ENCODE data around the gene PDE4B. TPM values are rescaled to one million over a fixed set of nuclear protein-coding genes. Genes with fewer than 3 reads are reported as not detected.

Gene PDE4B
- total and polyA plus RNA-seq, 10 of the 15 experiments (the other 5 are each of a cell fraction or from before 2014, with no cell fraction given): 3.0 to 13.2 (median 5.7) TPM

DNA sequence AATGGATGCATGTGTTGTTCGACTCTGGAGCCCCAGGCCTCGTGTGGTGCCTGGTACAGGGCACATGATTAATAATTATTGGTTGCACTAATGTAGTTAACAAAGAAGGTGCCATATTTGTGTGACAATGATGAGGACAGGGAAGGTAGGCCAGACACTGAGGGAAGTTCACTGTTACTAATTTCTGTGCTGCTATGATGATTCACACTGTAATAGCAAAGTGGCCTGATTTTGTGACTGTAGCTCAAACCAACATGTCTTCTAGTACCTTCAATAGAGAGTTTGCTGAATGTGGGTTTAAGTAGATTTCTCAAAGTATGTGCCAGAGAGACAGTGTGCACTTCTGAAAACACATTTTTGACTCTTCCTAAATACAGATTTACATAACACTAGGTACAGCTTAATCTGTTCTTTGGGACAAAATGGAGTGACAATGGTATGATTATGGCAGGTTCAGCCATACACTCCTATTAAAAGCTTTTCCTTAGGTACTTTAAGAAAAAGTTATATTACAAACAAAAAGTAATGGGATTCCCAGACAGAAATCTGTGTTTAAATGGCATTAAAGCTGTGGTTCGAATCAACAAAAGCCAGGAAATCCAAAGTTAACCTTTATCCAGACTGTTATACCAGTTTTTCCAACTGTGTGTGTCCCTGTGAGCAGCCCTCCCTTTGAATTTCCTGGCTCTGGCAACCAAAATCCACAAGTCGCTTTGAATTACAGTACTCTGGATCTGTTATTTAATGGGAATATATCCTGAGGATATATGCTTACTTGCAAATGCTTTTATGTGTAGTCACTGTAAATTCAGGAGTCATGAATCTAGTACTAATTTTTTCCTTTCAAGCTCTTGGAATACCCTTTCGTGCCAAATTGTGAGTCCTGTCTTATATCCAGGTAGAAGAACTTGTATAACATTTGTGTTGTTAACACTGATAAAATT is 464.2 kb downstream of the PDE4B start (continued):
- TF ChIP-seq, protein P1, sequence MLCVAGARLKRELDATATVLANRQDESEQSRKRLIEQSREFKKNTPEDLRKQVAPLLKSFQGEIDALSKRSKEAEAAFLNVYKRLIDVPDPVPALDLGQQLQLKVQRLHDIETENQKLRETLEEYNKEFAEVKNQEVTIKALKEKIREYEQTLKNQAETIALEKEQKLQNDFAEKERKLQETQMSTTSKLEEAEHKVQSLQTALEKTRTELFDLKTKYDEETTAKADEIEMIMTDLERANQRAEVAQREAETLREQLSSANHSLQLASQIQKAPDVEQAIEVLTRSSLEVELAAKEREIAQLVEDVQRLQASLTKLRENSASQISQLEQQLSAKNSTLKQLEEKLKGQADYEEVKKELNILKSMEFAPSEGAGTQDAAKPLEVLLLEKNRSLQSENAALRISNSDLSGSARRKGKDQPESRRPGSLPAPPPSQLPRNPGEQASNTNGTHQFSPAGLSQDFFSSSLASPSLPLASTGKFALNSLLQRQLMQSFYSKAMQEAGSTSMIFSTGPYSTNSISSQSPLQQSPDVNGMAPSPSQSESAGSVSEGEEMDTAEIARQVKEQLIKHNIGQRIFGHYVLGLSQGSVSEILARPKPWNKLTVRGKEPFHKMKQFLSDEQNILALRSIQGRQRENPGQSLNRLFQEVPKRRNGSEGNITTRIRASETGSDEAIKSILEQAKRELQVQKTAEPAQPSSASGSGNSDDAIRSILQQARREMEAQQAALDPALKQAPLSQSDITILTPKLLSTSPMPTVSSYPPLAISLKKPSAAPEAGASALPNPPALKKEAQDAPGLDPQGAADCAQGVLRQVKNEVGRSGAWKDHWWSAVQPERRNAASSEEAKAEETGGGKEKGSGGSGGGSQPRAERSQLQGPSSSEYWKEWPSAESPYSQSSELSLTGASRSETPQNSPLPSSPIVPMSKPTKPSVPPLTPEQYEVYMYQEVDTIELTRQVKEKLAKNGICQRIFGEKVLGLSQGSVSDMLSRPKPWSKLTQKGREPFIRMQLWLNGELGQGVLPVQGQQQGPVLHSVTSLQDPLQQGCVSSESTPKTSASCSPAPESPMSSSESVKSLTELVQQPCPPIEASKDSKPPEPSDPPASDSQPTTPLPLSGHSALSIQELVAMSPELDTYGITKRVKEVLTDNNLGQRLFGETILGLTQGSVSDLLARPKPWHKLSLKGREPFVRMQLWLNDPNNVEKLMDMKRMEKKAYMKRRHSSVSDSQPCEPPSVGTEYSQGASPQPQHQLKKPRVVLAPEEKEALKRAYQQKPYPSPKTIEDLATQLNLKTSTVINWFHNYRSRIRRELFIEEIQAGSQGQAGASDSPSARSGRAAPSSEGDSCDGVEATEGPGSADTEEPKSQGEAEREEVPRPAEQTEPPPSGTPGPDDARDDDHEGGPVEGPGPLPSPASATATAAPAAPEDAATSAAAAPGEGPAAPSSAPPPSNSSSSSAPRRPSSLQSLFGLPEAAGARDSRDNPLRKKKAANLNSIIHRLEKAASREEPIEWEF (IDR thresholded peaks at IDR 0.05; ENCODE audit: insufficient replicate concordance, low read depth, low read length): no peak
- TF ChIP-seq MXI1 (IDR thresholded peaks at IDR 0.05; ENCODE audit: low read depth, low read length): no peak
- TF ChIP-seq TCF12 (IDR thresholded peaks at IDR 0.05; ENCODE audit: low read depth, low read length): no peak
- no peak for TF ChIP-seq RAD21 (IDR thresholded peaks at IDR 0.05; ENCODE audit: insufficient read depth, low read depth, low read length)
- no peak for TF ChIP-seq SUPT20H (IDR thresholded peaks at IDR 0.05; ENCODE audit: borderline replicate concordance, control insufficient read depth, low read depth, low read length)
- TF ChIP-seq HDAC2 (IDR thresholded peaks at IDR 0.05): no peak
- TF ChIP-seq, protein P2, sequence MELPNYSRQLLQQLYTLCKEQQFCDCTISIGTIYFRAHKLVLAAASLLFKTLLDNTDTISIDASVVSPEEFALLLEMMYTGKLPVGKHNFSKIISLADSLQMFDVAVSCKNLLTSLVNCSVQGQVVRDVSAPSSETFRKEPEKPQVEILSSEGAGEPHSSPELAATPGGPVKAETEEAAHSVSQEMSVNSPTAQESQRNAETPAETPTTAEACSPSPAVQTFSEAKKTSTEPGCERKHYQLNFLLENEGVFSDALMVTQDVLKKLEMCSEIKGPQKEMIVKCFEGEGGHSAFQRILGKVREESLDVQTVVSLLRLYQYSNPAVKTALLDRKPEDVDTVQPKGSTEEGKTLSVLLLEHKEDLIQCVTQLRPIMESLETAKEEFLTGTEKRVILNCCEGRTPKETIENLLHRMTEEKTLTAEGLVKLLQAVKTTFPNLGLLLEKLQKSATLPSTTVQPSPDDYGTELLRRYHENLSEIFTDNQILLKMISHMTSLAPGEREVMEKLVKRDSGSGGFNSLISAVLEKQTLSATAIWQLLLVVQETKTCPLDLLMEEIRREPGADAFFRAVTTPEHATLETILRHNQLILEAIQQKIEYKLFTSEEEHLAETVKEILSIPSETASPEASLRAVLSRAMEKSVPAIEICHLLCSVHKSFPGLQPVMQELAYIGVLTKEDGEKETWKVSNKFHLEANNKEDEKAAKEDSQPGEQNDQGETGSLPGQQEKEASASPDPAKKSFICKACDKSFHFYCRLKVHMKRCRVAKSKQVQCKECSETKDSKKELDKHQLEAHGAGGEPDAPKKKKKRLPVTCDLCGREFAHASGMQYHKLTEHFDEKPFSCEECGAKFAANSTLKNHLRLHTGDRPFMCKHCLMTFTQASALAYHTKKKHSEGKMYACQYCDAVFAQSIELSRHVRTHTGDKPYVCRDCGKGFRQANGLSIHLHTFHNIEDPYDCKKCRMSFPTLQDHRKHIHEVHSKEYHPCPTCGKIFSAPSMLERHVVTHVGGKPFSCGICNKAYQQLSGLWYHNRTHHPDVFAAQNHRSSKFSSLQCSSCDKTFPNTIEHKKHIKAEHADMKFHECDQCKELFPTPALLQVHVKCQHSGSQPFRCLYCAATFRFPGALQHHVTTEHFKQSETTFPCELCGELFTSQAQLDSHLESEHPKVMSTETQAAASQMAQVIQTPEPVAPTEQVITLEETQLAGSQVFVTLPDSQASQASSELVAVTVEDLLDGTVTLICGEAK (IDR thresholded peaks at IDR 0.05; ENCODE audit: borderline replicate concordance): no peak
- TF ChIP-seq, protein P3, sequence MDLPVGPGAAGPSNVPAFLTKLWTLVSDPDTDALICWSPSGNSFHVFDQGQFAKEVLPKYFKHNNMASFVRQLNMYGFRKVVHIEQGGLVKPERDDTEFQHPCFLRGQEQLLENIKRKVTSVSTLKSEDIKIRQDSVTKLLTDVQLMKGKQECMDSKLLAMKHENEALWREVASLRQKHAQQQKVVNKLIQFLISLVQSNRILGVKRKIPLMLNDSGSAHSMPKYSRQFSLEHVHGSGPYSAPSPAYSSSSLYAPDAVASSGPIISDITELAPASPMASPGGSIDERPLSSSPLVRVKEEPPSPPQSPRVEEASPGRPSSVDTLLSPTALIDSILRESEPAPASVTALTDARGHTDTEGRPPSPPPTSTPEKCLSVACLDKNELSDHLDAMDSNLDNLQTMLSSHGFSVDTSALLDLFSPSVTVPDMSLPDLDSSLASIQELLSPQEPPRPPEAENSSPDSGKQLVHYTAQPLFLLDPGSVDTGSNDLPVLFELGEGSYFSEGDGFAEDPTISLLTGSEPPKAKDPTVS (IDR thresholded peaks at IDR 0.05; ENCODE audit: low read depth, low read length): no peak
- TF ChIP-seq YY1 (IDR thresholded peaks at IDR 0.05; ENCODE audit: low read depth, low read length): no peak
- TF ChIP-seq, protein P4, sequence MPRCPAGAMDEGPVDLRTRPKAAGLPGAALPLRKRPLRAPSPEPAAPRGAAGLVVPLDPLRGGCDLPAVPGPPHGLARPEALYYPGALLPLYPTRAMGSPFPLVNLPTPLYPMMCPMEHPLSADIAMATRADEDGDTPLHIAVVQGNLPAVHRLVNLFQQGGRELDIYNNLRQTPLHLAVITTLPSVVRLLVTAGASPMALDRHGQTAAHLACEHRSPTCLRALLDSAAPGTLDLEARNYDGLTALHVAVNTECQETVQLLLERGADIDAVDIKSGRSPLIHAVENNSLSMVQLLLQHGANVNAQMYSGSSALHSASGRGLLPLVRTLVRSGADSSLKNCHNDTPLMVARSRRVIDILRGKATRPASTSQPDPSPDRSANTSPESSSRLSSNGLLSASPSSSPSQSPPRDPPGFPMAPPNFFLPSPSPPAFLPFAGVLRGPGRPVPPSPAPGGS (IDR thresholded peaks at IDR 0.05; ENCODE audit: borderline replicate concordance, insufficient read depth, low read depth, low read length, poor library complexity, severe bottlenecking): no peak
- no peak for TF ChIP-seq MEF2B (IDR thresholded peaks at IDR 0.05; ENCODE audit: partially characterized antibody, poor library complexity, severe bottlenecking)

All from GM12878 (cell line).